SK-N-MC (cell line): Measurements from ENCODE around the gene NOXO1.

Source experiments
- EZH2 ChIP-seq: fragments of 200-600 bp; sonication (generic); IDR thresholded peaks from one replicate; pipeline ENCODE4 v1.6.1; 2017; ENCODE audit warnings: antibody characterized with exemption
- FOXP2 ChIP-seq: optimal IDR thresholded peaks from 2 replicates; pipeline ENCODE3; 2011; ENCODE audit warnings: mild to moderate bottlenecking, moderate library complexity; ENCODE audit not compliant: insufficient read depth; ENCODE audit errors: extremely low read length, control extremely low read depth
- POLR2AphosphoS5 ChIP-seq: IDR thresholded peaks from 2 replicates; pipeline ENCODE4 v1.6.1; 2012; ENCODE audit warnings: mild to moderate bottlenecking, low read depth, low read length, borderline replicate concordance

- TF ChIP-seq POLR2AphosphoS5: no peak
- TF ChIP-seq EZH2: no peak
- no peak for TF ChIP-seq FOXP2
These were observed 17.9 kb upstream of the NOXO1 start for GRCh38 chr16:1998852-1999801.
